HG02678 (cell line): Measurements from ENCODE around the gene OR8B8.
"Not testable (repeated sequence)": the region's sequence is repeated elsewhere in the genome, so short reads cannot be mapped to it uniquely, and the experiment has no call there.

Experiments
- ATAC-seq: cut with Tn5 transposase; IDR thresholded peaks from one replicate; pipeline ENCODE4 v1.9.1; 2021; ENCODE audit warnings: mild to moderate bottlenecking, moderate library complexity; ENCODE audit not compliant: unreplicated experiment

Gene OR8B8

DNA sequence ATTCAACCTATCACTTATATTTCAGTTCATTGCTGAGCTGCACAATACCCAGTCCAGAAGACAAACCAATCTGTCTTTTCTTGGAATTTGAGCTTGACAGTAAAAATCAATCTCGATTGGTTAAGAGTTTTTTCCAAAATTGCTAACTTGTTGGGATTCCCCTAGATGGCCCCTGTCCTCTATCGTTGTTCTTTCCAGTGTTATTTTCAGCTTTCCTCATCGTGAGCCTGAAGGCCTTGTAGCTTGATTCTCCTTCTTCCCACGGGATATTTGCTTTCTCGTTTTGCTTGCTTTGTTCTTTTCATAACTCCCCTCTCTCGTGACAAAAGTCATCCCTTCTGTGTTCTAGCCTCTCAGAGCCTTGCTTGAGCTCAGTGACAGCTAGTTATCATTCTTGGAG is 3.1 kb downstream of the OR8B8 start:
- no peak for ATAC-seq

DNA sequence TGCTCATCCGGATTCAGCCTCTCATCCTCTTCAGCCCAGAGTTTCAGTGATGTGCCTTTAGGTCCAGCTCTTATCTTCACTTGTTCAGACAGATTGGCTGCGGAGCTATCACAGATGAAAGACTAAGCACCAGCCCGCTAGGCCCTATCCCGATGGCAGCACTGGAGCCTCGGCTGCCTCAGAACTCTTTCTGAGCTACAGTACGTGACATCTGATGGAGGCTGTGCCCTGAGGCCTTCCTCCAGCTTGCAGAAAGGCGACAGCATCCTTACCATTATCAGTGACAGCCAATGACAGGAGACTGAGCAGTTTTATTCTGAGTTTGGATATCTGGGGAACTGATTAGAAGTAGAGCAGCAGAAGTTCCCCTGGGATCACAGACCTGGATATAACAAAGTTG is 4.0 kb downstream of the OR8B8 start:
- ATAC-seq = no peak

DNA sequence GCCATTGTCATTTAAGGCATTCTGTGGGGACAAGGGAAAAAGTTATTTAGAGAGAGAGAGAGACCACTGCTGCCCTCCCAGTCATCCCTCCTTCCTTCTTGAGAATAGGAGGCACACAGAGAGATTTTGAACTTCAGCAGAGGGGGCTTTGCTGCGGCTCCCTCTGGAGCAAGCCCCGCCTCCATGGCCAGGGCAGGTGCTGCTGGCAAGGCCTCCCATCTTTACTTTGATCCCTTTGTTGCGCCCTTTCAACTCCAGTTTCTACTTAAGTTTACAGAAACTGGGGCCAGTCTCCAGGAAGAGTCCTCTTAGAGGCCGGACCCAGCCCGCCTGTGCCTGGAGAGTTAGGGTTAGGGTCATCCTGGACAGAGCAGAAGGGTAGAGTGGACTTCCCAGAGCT is 4.4 kb downstream of the OR8B8 start:
- no peak for ATAC-seq

DNA sequence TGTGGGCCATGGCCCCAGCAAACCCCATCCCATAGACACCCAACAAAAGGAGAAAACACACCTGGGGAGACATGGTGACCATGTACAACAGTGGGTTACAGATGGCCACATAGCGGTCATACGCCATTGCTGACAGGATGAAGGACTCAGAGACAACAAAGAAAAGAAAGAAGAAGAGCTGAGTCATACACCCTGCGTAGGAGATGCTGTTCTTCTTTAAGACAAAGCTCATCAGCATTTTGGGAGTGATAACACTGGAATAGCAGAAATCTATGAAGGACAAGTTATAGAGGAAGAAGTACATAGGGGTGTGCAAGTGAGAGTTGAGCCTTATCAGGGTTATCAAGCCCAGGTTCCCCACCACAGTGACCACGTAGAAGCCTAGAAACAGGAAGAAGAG is 4.9 kb downstream of the OR8B8 start:
- no peak for ATAC-seq

DNA sequence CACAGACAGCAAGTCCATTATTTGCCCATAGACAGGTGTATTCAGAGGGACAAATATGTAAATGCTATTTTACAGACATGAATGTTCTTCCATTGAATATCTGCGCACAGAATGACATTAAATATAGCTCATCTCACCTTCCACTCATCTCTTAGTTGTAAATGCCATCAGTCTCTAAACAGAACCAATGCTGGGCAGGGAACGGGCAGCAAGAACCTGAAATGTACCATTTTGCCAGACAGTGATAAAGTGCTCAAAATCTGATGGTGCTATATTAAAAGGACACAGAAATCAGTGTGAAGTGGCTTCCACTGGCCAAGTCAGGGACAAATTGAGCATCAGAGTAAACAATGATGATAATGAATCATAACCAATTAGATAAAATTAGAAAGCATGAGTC is 10.8 kb downstream of the OR8B8 start:
- no peak for ATAC-seq

DNA sequence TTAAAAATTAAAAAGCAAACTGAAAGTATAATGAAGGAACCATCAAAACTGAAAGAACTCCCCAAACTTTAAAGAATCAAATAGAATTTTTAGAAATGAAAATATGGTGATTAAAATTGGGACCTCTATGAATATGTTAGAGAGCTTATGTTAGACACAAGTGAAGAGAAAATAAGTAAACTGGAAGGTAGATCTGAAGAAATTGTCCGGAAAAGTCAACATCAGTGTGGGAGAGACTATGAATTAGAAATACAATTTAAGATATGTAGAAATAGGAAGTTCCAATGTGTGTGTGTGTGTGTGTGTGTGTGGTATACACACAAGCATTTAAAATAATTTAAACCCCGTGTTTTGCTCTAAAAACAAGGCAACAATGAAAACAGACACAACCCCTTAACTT is 15.9 kb downstream of the OR8B8 start:
- ATAC-seq = no peak

DNA sequence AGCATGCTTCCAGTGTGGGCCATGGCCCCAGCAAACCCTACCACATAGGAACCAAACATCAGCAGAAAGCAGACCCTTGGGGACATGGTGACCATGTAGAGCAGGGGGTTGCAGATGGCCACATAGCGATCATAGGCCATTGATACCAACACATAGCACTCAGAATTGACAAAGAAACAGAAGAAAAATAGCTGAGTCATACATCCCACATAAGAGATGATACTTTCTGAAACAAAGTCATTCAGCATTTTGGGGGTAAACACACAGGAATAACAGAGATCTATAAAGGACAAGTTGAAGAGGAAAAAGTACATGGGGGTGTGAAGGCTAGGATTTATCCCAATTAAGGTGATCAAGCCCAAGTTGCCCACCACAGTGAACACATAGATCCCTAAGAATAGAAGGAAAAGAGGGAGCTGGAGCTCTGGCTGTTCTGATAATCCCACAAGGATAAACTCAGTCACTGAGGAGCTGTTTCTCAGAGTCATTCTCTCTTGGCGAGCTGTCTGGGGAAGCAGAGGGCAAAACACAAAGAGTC is 21.0 kb downstream of the OR8B8 start, which contains the start of gene OR8B4:
Gene OR8B4, minus strand, starts transcription at position 488 of the 538 bp plus-strand sequence. Its CDS starts 0 bp downstream, at position 488.
- ATAC-seq = no peak

DNA sequence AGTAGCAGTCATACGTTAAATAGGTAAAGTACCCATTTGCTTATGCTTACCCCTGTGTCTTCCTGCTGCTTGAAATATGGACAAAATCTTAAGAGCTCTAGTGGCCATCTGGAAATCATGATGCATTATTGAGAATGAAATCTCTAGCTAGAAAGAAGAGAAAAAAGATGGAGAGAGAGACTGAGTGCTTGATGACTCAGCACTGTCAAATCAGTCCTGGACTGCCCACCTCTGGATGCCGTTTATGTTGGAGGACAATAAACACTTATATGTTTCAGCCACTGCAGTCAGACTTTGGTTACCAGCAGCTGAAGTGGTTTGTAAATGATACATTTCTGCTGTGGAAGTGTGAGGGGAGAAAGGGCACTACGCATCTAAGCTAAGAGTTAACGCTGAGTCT is 24.5 kb downstream of the OR8B8 start:
- ATAC-seq = no peak

DNA sequence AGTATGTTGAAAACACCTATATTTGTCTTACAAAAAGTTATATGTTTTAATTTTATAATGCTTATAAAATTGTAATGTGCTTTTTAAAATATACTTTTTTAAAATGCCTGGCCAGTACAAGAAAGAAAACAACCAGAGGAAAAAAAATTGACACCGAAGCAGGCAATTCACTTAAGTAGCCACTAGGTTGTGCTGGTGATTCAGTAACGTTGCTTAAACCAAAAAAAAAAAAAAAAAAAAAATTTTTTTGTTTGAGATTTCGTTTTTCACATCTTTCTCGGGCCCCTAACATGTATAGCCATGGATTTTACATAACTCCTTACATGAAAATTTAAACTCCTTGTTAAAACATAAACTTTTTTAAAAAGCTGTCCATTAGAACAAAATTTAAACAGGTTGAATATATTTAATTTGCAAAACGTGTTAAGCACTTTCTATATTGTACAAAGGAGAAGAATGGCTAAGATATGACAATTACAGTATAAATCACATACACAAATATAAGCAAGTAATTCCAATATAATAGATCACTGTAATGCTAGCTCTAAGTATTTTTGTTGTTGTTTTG is 30.1 kb downstream of the OR8B8 start:
- ATAC-seq = no peak

DNA sequence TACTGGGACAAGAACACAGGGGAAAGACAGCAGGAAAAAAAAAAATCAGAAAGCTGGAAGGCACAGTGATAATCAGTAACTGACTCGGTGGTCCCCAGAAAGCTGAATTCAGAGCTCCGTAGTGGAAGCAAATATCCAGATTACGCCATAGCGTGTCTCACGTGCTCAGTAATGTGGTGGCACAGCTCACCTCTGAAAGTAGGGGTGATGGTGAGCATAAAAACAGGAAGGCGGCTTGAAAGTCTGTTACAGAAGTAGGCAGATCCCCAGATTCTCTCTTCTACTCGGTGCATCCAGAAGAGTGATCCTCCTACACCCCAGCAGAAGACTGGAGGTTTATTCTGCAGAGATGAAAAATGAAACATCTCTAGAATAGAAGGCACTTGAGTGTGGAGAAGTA is 35.6 kb downstream of the OR8B8 start:
- ATAC-seq = no peak

DNA sequence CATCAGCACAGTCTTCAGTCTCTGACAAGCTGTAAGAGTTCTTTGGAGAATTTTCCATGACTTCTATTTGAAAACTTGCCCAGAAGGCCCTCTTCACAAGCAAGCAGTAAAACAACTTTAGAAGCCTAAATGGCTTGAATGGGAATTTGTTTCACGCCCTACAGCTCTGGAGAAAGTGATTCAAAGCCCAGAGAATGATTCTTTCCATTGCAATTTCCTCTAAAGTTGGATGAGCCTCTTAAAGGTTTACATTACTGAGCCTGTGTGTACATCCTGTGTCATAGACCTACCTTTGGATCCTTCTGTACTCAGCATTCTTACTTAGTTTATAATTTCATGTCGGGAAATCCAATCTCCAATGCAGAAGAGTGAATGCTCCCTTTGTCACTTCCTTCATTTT is 39.9 kb downstream of the OR8B8 start:
- no peak for ATAC-seq

DNA sequence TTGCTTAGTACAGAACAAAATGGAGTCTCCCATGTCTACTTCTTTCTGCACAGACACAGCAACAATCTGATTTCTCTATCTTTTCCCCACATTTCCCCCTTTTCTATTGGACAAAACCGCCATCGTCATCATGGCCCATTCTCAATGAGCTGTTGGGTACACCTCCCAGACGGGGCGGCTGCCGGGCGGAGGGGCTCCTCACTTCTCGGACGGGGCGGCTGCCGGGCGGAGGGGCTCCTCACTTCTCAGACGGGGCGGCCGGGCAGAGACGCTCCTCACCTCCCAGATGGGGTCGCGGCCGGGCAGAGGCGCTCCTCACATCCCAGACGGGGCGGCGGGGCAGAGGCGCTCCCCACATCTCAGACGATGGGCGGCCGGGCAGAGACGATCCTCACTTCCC is 42.3 kb downstream of the OR8B8 start:
- ATAC-seq = not testable (repeated sequence)

DNA sequence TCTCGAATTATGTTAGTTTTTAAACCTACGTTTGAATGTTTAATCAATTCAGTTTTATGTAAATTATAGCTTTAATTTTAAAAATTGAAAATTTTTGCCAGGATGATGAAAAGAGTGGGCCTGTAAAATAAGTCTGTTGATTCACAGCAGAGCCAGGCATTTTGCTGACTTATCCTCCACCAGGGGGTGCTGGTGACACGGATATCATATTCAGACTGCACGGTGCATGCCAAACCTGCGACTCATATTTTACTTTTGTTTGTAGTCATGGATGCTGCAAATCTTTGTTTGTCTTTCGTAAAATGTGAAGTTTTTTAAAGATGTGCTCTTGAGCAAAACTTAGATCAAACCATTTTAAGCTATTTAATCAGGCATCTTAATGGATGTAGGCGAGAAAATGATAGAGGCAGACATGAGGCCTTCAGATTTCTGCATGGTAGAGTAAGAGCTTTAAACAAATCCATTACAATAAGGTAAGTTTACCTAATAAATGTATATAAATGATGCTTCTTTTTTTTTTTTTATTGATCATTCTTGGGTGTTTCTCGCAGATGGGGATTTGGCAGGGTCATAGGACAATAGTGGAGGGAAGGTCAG is 43.1 kb downstream of the OR8B8 start:
- ATAC-seq = peak; percentile 97

DNA sequence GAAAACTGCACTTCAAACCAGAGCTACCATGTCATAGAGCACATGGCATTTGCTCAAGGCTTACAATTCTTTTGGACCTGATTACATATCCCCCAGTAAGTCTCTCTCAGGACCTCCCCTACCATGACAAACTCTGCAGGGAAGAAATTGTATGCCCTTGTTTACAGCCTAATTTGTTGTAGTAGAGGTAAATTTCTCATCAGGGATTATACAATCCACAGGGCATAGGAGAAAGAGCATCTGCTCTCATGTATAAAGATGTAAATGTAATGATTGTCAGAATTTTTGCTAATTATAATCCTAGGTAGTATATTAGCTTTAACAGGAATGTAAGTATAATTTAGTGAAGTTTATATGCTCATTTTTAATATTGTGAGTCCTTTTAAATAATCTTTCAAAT is 46.6 kb downstream of the OR8B8 start, which contains the start of gene OR8B3:
Gene OR8B3, minus strand, starts transcription at position 101 of the 400 bp plus-strand sequence. CDS start 1,673 bp downstream, outside the sequence.
- no peak for ATAC-seq

DNA sequence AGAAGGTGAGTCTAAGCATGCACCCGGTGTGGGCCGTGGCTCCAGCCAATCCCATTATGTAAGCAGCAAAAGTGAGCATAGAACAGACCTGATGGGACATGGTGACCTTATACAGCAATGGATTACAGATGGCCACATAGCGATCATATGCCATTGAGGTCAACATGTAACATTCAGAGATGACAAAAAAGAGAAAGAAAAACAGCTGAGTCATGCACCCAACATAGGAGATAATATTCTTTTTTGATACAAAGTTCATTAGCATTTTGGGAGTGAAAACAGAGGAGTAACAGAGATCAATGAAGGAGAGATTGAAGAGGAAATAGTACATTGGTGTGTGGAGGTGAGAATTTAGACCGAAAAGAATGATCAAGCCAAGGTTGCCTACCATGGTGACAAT is 48.6 kb downstream of the OR8B8 start:
- ATAC-seq = not testable (repeated sequence)

DNA sequence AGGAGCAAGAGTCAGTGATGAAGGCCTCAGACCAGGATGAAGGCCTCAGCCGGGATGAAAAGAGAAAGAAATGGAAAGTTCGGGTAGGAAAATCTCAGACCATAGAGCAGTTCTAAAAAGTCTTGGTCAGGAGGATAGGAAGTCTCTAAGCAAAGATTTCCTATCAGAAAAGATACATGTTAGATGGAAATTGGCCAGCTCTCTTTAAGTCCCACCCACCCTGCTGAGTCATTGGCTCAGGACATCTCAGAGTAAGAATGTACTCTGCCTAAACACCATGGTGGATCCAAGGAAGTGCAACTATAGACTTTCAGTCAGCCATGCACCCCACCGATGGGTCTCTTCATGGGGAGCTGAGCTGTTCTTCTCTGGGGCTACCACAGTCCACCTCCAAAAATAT is 51.1 kb downstream of the OR8B8 start:
- no peak for ATAC-seq
